Femur (tissue), 1 donor: Measurements from ENCODE around the gene TAS2R19.
"Not testable (repeated sequence)": the region's sequence is repeated elsewhere in the genome, so short reads cannot be mapped to it uniquely, and the experiment has no call there.

Experiments
- DNase-seq: peaks from one replicate; pipeline ENCODE4 v3.0.0-alpha.2; 2017

Gene TAS2R19

GRCh38 chr12:11022520-11022919, at the start of gene TAS2R19:
Gene TAS2R19, minus strand, starts transcription at chr12:11022620. Its CDS starts 49 bp downstream, at chr12:11022571.
- DNase-seq, result no peak

GRCh38 chr12:11071414-11071813, 49.0 kb upstream of the TAS2R19 start:
- no peak for DNase-seq

GRCh38 chr12:11070999-11071398, 48.6 kb upstream of the TAS2R19 start:
- DNase-seq, result no peak

- DNase-seq, result no peak
Measured at GRCh38 chr12:11069854-11070365, 47.5 kb upstream of the TAS2R19 start.

- peak; percentile 28 for DNase-seq
Measured at GRCh38 chr12:11067514-11067913, 45.1 kb upstream of the TAS2R19 start.

- not testable (repeated sequence) for DNase-seq
Measured at GRCh38 chr12:11062194-11062593, 39.8 kb upstream of the TAS2R19 start, which contains the start of gene TAS2R46. Gene TAS2R46, minus strand, starts transcription at chr12:11062294. Its CDS starts 0 bp downstream, at chr12:11062294.

GRCh38 chr12:11059784-11060183, 37.4 kb upstream of the TAS2R19 start:
- DNase-seq, result no peak

- no peak for DNase-seq
Measured at GRCh38 chr12:11059041-11059440, 36.6 kb upstream of the TAS2R19 start.

- no peak for DNase-seq
Measured at GRCh38 chr12:11055306-11055705, 32.9 kb upstream of the TAS2R19 start.

GRCh38 chr12:11049806-11050531, 27.5 kb upstream of the TAS2R19 start:
- not testable (repeated sequence) for DNase-seq

- not testable (repeated sequence) for DNase-seq
Measured at GRCh38 chr12:11041366-11041765, 18.9 kb upstream of the TAS2R19 start.

- DNase-seq, result no peak
Measured at GRCh38 chr12:11040162-11040561, 17.7 kb upstream of the TAS2R19 start.

GRCh38 chr12:11039171-11039570, 16.8 kb upstream of the TAS2R19 start:
- no peak for DNase-seq

- not testable (repeated sequence) for DNase-seq
Measured at GRCh38 chr12:11033959-11034358, 11.5 kb upstream of the TAS2R19 start.

GRCh38 chr12:11031307-11031706, 8.9 kb upstream of the TAS2R19 start, which contains the start of gene TAS2R31:
Gene TAS2R31, minus strand, starts transcription at chr12:11031407. Its CDS starts 72 bp downstream, at chr12:11031335.
- no peak for DNase-seq

- DNase-seq, result no peak
Measured at GRCh38 chr12:11026118-11026517, 3.7 kb upstream of the TAS2R19 start.

GRCh38 chr12:11023387-11023786, 967 bp upstream of the TAS2R19 start:
- no peak for DNase-seq

- no peak for DNase-seq
Measured at GRCh38 chr12:11016937-11017336, 5.5 kb downstream of the TAS2R19 start.

GRCh38 chr12:11015775-11016430, 6.5 kb downstream of the TAS2R19 start:
- no peak for DNase-seq

- no peak for DNase-seq
Measured at GRCh38 chr12:11014234-11014633, 8.2 kb downstream of the TAS2R19 start.

- DNase-seq, result no peak
Measured at GRCh38 chr12:11007608-11008007, 14.8 kb downstream of the TAS2R19 start.

GRCh38 chr12:10998204-10998603, 24.2 kb downstream of the TAS2R19 start, which contains the start of gene TAS2R20:
Gene TAS2R20, minus strand, starts transcription at chr12:10998304. Its CDS starts 429 bp downstream, at chr12:10997875.
- no peak for DNase-seq

GRCh38 chr12:10994307-10994706, 28.1 kb downstream of the TAS2R19 start:
- no peak for DNase-seq

GRCh38 chr12:10989107-10989506, 33.3 kb downstream of the TAS2R19 start:
- DNase-seq, result no peak
